ENCODE results near the gene MOSPD2. TPM values are rescaled to one million over a fixed set of nuclear protein-coding genes. Genes with fewer than 3 reads are reported as not detected.

The MOSPD2 gene
- total RNA-seq (2014; rRNA removed; shearing (Covaris generic)): 19.2 and 25.1 TPM in 2 replicates

DNA sequence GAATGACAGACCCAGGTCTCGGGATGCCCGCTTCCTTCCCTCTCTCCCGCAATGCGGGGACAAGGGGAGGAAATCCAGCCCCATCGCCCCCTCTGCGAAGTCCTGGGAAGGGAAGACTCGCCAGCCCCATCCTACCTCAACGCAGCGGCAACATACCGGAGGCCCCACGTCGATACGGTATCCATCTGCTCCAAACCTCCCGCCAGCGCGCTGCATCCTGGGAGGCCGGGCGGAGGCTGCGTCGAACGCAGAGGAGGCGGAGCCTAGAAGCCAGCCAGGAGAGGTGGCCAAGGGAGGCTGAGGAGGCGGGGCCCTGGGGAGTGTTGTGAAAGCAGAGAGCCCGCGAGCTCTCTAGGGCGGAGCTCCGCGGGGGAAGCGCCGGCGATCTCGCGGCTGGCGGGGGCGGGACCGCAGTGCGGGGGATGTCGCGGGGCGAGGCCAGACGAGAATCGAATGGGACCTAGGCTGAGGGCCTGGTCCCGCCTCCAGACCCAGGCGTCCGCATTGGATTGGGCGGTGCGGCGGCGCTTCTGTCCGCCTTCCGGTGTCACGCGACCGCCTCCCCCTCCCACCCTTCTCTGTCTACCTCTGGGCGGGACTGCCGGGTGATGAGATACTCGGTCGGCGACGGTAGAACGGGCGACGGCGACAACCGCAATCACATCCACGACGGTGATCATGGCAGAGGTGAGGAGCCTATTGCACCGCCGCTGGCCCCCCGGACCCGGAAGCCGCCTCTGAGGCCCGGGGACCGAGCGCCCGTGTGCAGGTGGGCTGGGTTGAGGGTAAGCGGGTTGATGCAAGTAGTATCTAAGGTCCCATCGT is at the start of gene MOSPD2, which contains the start of gene FANCB:
Gene MOSPD2 (plus strand): TSS at position 571 of the 825 bp plus-strand sequence. CDS start 108 bp downstream, at position 679.
Gene FANCB (minus strand): TSS at position 219 of the 825 bp plus-strand sequence. CDS start 7,559 bp downstream, outside the sequence.
- DNase-seq (ENCODE audit: low read depth): peak; percentile 94

DNA sequence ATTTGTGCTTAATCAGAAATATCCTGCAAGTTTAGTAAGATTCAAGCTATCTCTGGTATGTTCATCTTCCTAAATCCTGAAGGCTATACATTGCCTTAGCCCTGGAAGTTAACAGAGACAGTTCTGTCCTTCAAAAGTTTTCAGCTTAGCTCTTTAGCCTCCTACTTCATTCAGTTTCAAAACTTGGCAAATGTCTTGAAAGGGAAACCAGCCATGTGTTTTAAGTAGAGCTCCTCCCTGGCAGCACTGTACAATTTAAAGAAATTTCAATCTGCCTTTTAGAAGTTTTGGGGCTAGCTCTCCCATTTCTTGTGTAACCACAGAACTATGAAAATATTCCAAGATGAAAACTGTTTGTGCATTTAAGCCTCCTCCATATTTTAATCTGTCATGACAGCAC is 47.4 kb upstream of the MOSPD2 start:
- DNase-seq (ENCODE audit: low read depth): no peak

DNA sequence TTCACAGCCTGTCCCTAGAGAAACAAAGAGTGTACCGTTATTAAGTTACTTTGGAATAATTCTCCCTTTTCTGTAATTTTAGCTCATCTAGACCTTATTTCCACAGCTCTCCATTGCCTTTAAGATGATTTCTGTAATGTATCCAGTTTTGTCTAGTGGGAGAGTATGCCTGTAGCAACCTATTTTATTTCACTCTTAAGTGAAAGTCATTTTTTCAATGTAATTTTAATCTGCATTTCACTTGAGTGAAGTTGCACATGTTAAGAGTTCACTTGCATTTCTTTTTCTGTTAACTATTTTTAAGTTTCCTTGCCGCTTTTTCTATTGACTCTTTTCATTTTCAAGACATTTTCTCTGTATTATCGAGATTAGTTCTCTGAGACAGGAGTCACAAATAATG is 46.9 kb upstream of the MOSPD2 start:
- no peak for DNase-seq (ENCODE audit: low read depth)

GRCh38 chrX:14829643-14830042 is 43.6 kb upstream of the MOSPD2 start:
- no peak for DNase-seq (ENCODE audit: low read depth)

DNA sequence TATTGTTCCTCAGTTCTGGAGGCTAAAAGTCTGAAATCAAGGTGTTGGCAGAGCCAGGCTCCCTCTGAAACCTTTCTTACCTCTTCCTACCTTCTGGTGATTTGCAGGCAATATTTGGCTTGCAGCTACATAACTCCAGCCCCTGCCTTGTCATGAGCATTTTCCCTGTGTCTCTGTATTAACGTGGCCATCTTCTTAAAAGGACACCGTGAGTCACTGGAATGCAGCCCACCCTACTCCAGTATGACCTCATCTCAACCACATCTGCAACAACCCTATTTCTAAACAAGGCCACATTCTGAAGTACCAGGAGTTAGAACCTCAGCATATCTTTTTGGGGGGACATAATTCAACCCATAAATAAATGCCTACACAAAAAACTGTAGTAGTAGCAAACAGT is 41.1 kb upstream of the MOSPD2 start:
- peak; percentile 52 for DNase-seq (ENCODE audit: low read depth)

DNA sequence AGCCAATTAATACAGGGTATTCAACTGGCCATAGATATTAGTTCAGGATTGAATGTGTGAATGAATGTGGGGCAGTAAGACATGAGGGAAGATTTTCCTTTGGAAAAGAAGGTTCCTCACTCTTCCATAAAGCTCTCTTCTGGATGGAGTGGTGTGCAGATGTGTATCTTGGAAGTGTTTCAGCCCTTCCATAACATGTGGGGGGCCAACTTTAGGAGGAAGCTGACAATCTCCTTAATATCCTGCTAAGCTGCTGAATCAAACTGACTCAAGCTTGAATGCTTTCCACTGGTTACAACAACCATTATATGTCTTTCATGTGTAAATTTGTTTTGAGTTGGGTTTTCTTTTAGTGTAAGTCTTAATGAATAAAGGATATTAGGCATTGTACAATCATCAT is 40.6 kb upstream of the MOSPD2 start:
- DNase-seq (ENCODE audit: low read depth): peak; percentile 7

- no peak for DNase-seq (ENCODE audit: low read depth)
Observed at GRCh38 chrX:14837155-14837554, 36.1 kb upstream of the MOSPD2 start.

DNA sequence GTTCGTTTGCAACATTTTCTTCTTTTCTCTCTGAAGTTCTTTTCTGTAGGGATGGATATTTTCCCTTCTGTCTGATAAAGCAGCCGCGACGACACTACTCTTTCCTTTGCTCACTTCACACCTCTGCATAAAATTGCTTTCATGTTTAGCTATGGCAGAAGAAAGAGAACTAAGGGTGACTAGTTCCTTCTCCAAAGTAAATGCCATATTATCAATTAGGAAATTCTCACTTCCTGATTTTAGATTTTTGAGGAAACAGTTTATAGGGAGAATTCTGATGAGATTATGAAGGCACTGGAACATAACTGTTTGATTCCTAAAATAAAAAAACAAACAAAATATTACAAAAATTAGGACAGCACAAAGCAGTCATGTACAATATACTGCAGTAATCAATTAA is 29.6 kb upstream of the MOSPD2 start:
- no peak for DNase-seq (ENCODE audit: low read depth)

- no peak for DNase-seq (ENCODE audit: low read depth)
Observed at GRCh38 chrX:14851526-14851925, 21.7 kb upstream of the MOSPD2 start.

GRCh38 chrX:14864631-14865030 is 8.6 kb upstream of the MOSPD2 start:
- no peak for DNase-seq (ENCODE audit: low read depth)

- DNase-seq (ENCODE audit: low read depth): peak; percentile 20
Observed at GRCh38 chrX:14865201-14865600, 8.0 kb upstream of the MOSPD2 start.

DNA sequence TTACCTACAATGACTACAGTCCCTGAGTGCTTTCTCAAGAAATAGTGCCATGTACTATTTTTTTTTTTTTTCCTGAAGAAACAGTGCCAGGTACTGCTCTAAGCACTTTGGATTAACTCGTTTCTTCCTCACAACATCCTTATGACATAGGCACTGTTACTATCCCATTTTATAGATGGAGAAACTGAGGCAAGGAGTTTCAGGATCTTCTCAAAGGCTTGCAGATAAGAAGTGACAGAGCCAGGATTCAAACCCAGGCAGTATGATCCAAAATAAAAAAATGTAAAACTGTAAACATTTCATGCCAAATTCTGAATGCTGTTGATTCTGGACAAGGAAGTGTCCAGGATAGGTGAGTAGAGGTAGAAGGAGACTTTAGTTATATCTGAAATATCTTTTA is 1.5 kb upstream of the MOSPD2 start:
- no peak for DNase-seq (ENCODE audit: low read depth)

DNA sequence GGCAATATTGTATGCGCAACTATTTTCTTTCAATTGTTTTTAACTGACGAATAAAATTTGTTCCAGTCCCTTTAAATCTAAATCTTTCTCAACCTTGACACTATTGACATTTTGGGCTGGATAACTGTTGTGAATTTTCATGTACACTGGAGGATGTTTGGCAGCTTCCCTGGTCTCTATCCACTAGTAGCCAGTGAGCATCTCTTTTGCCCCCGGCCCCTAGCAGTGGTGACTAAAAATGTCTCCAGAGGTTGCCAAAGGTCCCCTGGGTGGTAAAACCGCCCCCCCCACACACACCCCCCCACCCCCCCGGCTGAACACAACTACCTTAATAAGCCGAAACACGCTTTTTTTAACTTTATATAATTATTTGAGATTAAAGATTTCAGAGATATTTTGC is 866 bp upstream of the MOSPD2 start:
- DNase-seq (ENCODE audit: low read depth): peak; percentile 21

- DNase-seq (ENCODE audit: low read depth): no peak
Observed at GRCh38 chrX:14873676-14874049, 442 bp downstream of the MOSPD2 start.

GRCh38 chrX:14875624-14876023 is 2.4 kb downstream of the MOSPD2 start:
- DNase-seq (ENCODE audit: low read depth): no peak

- no peak for DNase-seq (ENCODE audit: low read depth)
Observed at GRCh38 chrX:14883826-14884225, 10.6 kb downstream of the MOSPD2 start.

DNA sequence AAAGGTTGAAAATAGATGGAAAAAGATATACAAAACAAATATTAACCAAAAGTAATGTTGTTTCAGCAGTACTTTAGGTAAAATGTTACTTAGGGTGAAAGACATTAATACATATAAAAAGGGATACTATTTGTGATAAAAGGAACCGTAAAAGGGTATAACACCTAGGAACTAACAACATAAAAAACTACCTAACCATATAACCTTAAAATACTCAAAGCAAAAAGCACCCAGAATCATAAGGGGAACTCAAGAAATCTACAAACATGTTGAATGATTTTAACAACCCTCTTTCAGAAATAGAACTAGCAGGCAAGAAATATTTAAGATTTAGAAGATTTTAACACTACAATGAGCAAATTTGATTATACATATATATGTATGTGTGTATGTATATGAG is 11.5 kb downstream of the MOSPD2 start:
- no peak for DNase-seq (ENCODE audit: low read depth)

DNA sequence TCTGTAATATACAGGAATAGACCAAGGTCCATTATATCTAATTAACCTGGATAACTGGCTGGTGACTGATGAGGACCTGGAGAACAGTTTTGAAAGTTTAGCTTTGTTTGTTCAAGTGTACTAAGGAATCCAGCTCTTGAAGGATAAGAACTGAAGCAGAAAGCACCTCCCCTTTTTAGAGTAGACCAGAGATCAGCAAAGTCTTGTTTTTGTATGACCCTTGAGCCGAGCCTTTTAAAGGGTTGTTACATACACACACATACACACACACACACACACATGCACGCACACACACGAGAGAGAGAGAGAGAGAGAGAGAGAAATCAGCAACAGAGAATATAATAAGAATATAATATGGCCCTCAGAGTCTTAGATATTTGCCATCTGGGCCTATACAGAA is 13.0 kb downstream of the MOSPD2 start:
- DNase-seq (ENCODE audit: low read depth): no peak

DNA sequence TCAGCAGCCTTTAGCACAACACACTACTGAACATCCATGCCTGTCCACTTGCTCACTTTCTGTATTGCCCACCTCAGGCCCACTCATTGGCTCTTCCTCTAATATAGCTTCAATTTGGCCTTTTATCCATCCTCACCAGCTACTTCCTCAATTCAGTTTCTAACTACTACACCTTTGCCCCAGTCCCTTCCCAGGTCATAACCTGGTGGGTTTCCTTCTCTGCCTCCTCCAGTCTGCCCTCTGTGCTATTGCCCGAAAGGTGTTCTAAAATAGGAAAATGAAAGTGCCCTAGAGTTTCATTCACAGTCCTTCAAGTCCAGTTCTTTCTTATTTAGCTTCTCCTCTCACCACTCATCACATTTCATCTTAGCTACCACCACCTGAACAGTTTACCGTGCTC is 23.1 kb downstream of the MOSPD2 start:
- DNase-seq (ENCODE audit: low read depth): no peak

GRCh38 chrX:14897042-14897441 is 23.8 kb downstream of the MOSPD2 start:
- no peak for DNase-seq (ENCODE audit: low read depth)

DNA sequence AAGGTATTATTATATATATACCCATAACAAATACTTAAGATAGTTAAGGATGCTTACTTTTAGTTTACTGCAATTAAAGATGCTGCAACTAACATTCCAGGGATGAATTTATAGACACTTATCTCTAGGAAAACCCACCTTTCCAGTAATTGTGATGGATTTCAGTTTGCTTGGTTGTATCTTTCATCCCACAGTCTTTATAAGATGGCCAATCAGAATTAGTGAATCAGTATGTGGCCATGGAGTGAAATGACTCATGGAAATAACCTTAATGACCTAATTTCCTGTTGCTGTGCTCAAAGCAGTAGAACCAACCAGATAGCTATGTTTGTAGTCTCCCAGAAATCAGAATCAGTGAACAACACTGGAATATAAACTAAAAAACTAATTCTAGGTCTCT is 26.4 kb downstream of the MOSPD2 start:
- peak; percentile 71 for DNase-seq (ENCODE audit: low read depth)

GRCh38 chrX:14902537-14902936 is 29.3 kb downstream of the MOSPD2 start:
- DNase-seq (ENCODE audit: low read depth): no peak

DNA sequence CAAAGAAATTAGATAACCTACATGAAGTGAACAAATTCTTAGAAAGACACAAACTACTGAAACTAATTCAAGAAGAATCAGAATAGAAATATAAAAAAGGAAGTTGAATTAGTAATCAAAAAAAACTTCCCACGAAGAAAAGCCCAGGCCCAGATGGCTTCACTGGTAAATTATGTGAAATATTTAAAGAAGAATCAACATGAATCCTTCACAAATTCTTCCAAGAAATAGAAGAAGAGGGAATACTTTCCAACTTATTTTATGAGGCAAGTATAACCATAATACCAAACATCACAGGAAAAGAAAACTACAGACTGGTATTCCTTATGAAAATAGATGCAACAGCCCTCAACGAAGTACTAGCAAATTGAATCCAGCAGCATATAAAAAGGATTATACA is 30.7 kb downstream of the MOSPD2 start:
- DNase-seq (ENCODE audit: low read depth): no peak

DNA sequence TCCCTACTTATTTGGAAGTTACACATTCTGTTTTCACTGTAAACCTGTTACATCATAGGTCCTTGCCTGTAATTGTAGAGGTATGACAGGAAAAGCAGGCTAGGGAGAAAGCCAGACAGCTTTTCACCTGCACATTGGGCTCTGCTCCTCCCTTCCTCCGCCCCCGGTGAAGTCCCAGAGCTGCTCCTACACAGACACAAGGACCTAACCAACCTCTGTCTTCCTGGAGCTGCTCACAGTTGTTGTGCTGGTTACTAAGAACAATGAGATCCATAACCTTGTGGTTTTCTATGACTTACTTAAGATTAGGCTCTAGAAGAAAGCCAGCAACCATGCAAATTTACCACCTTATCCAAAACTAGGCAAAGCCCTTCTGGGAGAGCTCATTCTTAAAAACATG is 40.0 kb downstream of the MOSPD2 start:
- no peak for DNase-seq (ENCODE audit: low read depth)

All from RPMI7951 (cell line).